Measurements from ENCODE around the gene DIRAS2.

DNA sequence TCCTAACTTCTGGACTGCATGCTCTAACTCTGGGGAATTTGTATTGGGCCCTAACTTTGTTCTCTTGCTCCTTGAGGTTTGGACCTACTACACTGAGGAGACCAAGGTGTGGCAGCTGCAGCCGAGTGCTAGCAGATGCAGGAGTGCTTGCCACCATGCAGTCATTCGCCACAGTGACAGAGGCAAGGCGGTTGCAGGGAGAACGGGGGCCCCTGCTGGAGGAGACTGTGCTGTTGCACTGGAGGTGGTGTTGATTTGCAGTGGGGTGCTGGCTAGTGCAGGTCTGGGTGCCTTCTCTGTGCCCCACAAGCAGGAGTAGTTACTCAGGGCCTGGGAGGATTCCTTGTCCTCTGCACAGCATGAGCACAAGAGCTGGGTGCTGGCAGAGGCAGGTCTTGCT is 22.4 kb upstream of the DIRAS2 start:
- TF ChIP-seq POLR2AphosphoS5 (IDR thresholded peaks at IDR 0.05), result no peak
- TF ChIP-seq, protein P1, sequence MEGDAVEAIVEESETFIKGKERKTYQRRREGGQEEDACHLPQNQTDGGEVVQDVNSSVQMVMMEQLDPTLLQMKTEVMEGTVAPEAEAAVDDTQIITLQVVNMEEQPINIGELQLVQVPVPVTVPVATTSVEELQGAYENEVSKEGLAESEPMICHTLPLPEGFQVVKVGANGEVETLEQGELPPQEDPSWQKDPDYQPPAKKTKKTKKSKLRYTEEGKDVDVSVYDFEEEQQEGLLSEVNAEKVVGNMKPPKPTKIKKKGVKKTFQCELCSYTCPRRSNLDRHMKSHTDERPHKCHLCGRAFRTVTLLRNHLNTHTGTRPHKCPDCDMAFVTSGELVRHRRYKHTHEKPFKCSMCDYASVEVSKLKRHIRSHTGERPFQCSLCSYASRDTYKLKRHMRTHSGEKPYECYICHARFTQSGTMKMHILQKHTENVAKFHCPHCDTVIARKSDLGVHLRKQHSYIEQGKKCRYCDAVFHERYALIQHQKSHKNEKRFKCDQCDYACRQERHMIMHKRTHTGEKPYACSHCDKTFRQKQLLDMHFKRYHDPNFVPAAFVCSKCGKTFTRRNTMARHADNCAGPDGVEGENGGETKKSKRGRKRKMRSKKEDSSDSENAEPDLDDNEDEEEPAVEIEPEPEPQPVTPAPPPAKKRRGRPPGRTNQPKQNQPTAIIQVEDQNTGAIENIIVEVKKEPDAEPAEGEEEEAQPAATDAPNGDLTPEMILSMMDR (IDR thresholded peaks at IDR 0.05), result no peak
- no peak for TF ChIP-seq POLR2A (IDR thresholded peaks at IDR 0.05)
